Measurements from ENCODE around the gene EGR2. TPM values are rescaled to one million over a fixed set of nuclear protein-coding genes. Genes with fewer than 3 reads are reported as not detected.

Gene EGR2
- total RNA-seq, 1 donor from 2014 or later = 12.1 TPM

- H3K9ac ChIP-seq (ENCODE audit: low read length) = no peak overlapping the region
- peak overlapping the region; percentile 82 for H3K4me3 Mint-ChIP-seq (ENCODE audit: unreplicated experiment)
- DNase-seq (ENCODE audit: low read depth) (no peak), FAIRE-seq (no peak)
- peaks cover 45% of the 10 kb centered on the region for H3K27me3 ChIP-seq (ENCODE audit: insufficient read depth, low read length)
- no peaks in the 10 kb centered on the region for H3K9me3 ChIP-seq (ENCODE audit: insufficient read depth, low read depth, low read length)
- H3K27ac Mint-ChIP-seq (ENCODE audit: unreplicated experiment) = peak overlapping the region; percentile 87
- H3K27me3 Mint-ChIP-seq (ENCODE audit: low read depth, unreplicated experiment) = peaks cover 30% of the 10 kb centered on the region
- peaks cover 18% of the 10 kb centered on the region for H3K4me1 Mint-ChIP-seq (ENCODE audit: low read depth, unreplicated experiment)
- TF ChIP-seq EZH2 (IDR thresholded peaks at IDR 0.05; ENCODE audit: insufficient read depth, low read length) (peak; percentile 62), CTCF (IDR thresholded peaks at IDR 0.05; ENCODE audit: insufficient read depth, low read depth, low read length) (no peak)
- peaks cover 25% of the 10 kb centered on the region for H3K4me1 ChIP-seq (ENCODE audit: insufficient read depth, low read length)
- peak overlapping the region; percentile 99 for H3K4me2 ChIP-seq (ENCODE audit: low read length)
- peaks cover 7% of the 10 kb centered on the region for H3K36me3 Mint-ChIP-seq (ENCODE audit: low read depth, unreplicated experiment)
- no peak overlapping the region for H3K27ac ChIP-seq (ENCODE audit: low read depth, low read length)
- H4K20me1 ChIP-seq (ENCODE audit: insufficient read depth, low read length) = peaks cover 16% of the 10 kb centered on the region
- H3K9me3 Mint-ChIP-seq (ENCODE audit: unreplicated experiment) = no peaks in the 10 kb centered on the region
- H3K79me2 ChIP-seq (ENCODE audit: insufficient read depth, low read length) = no peaks in the 10 kb centered on the region
- H3K4me3 ChIP-seq (ENCODE audit: insufficient read depth, low read depth, low read length) = peak overlapping the region; percentile 89
- H3K36me3 ChIP-seq (ENCODE audit: insufficient read depth, low read length) = no peaks in the 10 kb centered on the region
- peak overlapping the region; percentile 85 for H2AFZ ChIP-seq (ENCODE audit: low read depth, low read length)
Measured at GRCh38 chr10:62818426-62819011, 2.4 kb upstream of the EGR2 start.

GRCh38 chr10:62817766-62818425 lies 1.7 kb upstream of the EGR2 start:
- Histone ChIP-seq H4K20me1 (ENCODE audit: insufficient read depth, low read length) (peaks cover 16% of the 10 kb centered on the region), H3K79me2 (ENCODE audit: insufficient read depth, low read length) (no peaks in the 10 kb centered on the region), H2AFZ (ENCODE audit: low read depth, low read length) (peak overlapping the region; percentile 85), H3K36me3 (ENCODE audit: insufficient read depth, low read length) (no peaks in the 10 kb centered on the region), H3K4me1 (ENCODE audit: insufficient read depth, low read length) (peaks cover 25% of the 10 kb centered on the region), H3K4me3 (ENCODE audit: insufficient read depth, low read depth, low read length) (peak overlapping the region; percentile 89), H3K27me3 (ENCODE audit: insufficient read depth, low read length) (peaks cover 45% of the 10 kb centered on the region), H3K4me2 (ENCODE audit: low read length) (peak overlapping the region; percentile 99), H3K9ac (ENCODE audit: low read length) (peak overlapping the region; percentile 78), H3K27ac (ENCODE audit: low read depth, low read length) (no peak overlapping the region), H3K9me3 (ENCODE audit: insufficient read depth, low read depth, low read length) (no peaks in the 10 kb centered on the region)
- Mint-ChIP-seq H3K9me3 (ENCODE audit: unreplicated experiment) (no peaks in the 10 kb centered on the region), H3K36me3 (ENCODE audit: low read depth, unreplicated experiment) (peaks cover 10% of the 10 kb centered on the region), H3K27ac (ENCODE audit: unreplicated experiment) (peak overlapping the region; percentile 97), H3K4me3 (ENCODE audit: unreplicated experiment) (peak overlapping the region; percentile 92), H3K4me1 (ENCODE audit: low read depth, unreplicated experiment) (peaks cover 19% of the 10 kb centered on the region), H3K27me3 (ENCODE audit: low read depth, unreplicated experiment) (peaks cover 30% of the 10 kb centered on the region)
- no peak for TF ChIP-seq EZH2 (IDR thresholded peaks at IDR 0.05; ENCODE audit: insufficient read depth, low read length)
- TF ChIP-seq CTCF (IDR thresholded peaks at IDR 0.05; ENCODE audit: insufficient read depth, low read depth, low read length) = peak; percentile 23
- DNase-seq (ENCODE audit: low read depth) (peak; percentile 65), FAIRE-seq (no peak)
